GM19452 (cell line): ENCODE results near the gene TSHZ2.
"Not testable (repeated sequence)": the region's sequence is repeated elsewhere in the genome, so short reads cannot be mapped to it uniquely, and the experiment has no call there.

Experiments used
- ATAC-seq: cut with Tn5 transposase; IDR thresholded peaks from one replicate; pipeline ENCODE4 v1.9.1; 2021; ENCODE audit not compliant: unreplicated experiment

The TSHZ2 gene

DNA sequence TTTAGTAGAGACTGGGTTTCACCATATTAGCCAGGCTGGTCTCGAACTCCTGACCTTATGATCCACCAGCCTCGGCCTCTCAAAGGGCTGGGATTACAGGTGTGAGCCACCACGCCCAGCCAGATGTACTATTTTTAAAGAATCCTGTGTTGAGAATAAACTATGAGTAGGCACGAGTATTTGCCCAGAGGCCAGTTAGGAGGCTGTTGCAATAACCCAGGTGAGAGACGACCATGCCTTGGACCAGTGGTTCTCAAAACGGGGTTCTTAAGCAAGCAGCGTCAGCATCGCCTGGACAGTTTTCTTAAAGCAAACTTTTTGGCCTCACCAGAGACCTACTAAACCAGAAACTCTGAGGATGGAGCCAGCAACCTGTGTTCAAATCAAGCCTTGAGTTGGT is 362.7 kb downstream of the TSHZ2 start:
- ATAC-seq: no peak

DNA sequence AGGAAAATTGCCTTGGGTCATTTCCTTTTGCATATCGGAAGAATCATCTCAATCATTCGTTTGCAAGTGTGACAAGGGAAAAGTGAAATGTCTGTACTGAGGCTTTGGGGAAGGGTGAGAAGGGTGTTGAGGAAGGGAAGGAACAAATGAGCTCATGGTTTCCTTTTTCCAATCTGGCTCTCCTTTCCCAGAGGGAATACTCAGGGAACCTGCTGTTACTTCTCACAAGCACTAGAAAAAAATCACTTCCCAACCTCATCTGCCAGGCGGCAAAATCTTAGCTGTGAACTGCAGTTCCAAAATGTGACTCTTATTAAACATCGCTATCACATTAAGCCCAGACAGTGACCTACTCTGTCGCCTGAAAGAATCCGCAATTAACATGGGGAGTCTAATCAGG is 363.4 kb downstream of the TSHZ2 start:
- ATAC-seq: no peak

DNA sequence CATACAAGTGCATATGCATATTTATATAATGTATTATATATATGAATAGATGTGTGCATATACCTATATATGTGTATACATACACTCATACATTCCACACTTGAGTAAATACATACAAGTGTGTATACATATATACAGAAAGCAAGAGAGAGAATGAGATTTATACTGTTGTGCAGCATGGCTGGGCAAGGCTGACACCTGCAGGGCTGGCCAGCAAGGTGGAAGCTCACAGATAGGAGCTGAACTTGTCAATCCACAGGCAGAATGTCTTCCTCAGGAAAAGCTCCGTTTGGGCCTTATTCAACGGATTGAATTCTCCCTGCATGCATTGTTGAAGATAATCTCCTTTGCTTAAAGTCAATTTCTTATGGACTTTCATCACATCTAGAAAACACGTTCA is 364.7 kb downstream of the TSHZ2 start:
- no peak for ATAC-seq

DNA sequence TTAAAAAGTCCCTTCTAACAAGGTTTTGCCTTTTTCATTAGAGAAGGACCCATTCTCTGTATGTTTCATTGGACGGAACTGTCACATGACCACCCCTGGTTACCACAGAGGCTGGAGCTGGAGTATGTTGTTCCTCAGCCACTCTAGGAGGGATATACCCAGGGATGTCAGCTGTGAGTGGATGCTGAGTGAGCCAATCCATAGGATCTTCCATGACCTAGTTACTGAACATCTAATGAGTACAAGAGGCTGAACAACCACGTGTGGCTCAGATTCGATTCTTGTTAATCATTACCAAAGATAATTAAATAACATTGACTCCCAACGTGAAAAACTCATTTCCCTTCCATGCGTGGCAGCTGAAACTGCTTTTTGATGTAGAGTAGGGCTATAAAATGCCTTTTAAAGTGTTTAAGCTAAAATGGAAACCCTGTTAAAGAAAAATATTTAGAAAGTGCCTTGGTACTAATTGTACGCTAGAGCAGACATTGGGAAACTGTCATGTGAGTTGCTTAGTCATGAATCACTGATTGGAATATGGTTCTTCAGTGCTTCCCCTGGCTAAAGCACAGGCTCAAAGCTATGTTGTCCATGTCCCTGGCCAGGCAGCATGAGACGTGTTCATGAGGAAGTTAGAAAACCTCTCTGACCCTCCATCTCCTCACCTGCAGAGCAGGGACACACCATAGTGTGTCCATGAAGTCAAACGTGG is 365.4 kb downstream of the TSHZ2 start:
- no peak for ATAC-seq

DNA sequence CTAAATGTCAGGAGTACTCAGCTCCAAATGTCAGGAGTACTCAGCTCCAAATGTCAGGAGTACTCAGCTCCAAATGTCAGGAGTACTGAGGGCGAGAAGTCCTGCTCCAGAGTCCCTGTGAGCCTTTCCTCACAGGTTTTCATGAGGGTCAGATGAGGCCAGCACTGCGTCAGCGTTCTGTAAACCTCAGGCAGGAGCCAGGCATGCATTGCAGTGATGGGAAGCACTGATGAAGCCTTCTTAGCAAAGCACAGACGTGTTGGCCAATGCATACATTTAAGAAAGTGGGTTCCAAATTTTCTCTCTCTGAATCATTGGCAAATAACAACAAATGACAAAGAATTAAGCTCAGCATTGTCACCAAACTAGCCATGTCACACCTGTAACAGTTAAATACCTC is 366.6 kb downstream of the TSHZ2 start:
- no peak for ATAC-seq

DNA sequence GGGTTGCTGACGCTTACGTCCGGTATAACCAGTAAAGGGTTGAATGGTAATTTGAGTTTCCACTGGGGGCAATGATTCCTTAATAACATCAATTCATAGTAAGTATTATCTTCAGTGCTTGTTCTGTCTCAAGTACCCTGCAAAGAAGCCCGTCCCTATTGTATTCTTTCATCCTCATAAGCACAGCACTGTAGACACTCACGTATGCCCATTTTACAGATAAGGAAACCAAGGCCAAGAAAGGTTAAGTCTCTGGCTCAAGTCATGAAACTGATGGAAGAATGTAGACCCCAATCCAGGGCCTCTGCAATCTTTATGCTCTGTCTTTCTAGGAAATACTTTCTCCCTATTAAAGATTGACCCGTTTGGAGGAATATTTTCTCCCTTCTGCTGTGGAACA is 370.3 kb downstream of the TSHZ2 start:
- no peak for ATAC-seq

DNA sequence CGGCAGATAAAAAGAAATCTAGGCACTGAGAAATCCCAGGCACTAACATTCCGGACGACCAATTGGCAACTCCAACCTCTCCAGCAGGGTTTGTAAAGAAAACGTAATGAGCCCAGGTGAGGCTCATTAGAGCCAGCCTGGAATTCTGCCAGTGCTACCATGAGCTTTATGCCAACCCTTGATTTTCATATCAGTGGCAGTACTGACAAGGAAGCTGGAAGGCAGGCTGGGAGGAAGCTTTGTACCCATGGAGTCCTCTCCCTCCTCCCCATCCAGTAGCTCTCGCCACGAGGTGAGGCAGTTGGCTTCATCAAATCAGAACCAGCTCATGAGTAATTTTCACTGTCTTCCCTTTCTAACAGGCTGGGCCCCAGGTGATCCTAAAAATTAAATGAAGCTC is 371.3 kb downstream of the TSHZ2 start:
- ATAC-seq: no peak

DNA sequence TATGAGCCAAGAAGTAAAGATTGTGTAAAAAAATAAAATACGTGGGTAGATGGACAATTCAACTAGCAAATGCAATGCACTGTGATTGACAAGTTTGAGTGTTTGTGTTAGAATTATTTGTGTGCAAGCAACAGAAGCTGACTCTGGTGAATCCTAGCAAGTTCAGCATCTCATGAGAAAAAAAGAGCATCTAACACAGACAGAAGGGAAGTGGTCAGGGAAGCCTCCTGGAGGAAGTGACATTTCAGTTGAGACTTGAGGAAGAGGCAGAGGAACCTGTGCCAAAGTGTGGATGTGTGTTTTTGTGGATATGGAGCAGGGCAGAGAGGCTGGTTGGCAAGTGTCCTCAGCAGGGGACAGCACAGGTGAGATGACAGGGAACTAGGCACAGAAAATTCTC is 372.7 kb downstream of the TSHZ2 start:
- ATAC-seq: no peak

DNA sequence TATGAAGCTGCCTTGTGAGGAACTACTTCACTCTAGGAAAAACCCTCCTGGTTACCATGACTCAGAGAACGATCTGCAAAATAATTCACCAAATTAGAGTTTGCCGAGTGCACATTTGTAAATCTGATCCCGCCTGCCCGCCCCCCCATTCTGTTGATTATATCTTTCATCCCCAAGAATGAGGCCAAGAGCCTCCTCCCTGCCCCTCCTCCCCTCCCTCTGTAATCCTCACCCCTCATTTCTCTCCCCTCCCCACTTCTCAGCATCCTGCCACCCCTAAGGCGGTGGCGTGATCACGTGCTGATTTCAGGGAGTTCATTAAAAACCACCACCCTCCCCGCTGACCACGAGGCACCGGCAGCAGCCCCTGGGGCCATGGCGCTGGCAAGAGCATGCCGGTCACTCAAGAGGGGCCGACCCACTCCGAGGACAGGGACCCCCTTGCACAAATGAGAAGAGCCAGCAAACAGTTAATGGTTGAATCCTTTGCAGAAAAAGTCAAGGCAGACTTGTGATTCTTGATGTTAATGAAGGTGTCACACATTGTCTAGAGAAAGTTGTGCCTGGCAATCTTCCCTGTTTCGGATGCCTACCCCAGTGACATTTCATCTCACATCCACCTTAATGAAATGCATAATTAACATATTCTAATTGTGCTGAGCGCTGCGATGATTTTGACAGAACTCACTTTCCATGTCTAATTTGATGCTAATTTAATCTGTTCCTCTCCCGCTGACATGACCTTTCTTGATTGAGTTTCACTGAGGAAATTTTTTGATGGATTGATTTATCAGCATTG is 373.6 kb downstream of the TSHZ2 start:
- no peak for ATAC-seq

DNA sequence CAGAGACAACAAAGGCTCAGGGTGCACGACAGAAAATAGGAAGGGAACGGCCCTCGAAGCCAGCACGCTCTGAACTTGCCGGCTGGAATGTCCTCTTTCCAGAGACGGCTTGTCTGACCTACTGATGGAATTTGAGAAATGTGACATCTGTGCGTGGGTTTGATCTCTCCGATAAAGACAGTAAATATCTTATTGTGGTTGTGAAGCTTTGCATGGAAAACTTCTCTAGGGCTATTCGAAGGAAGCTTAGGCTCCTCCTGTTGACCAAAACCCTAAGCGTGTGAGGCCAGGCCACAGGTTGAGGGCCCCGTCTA is 374.1 kb downstream of the TSHZ2 start:
- ATAC-seq: no peak

DNA sequence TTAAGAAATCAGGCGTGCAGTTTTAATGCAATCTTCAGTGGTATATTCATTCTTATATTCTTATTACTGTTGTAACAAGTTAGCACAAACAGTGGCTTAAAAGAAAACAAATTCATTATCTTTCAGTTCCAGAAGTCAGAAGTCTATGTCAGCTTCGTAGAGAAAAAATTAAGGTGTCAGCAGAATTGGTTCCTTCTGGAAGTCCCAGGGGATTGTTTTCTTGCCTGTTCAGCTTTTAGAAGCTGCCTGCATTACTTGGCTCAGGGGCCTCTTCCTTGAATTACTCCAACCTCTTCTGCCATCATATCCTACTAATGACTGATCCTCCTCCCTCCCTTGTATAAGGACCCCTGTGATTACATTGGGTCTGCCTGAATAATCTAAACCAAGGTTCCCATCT is 377.6 kb downstream of the TSHZ2 start:
- ATAC-seq: no peak

DNA sequence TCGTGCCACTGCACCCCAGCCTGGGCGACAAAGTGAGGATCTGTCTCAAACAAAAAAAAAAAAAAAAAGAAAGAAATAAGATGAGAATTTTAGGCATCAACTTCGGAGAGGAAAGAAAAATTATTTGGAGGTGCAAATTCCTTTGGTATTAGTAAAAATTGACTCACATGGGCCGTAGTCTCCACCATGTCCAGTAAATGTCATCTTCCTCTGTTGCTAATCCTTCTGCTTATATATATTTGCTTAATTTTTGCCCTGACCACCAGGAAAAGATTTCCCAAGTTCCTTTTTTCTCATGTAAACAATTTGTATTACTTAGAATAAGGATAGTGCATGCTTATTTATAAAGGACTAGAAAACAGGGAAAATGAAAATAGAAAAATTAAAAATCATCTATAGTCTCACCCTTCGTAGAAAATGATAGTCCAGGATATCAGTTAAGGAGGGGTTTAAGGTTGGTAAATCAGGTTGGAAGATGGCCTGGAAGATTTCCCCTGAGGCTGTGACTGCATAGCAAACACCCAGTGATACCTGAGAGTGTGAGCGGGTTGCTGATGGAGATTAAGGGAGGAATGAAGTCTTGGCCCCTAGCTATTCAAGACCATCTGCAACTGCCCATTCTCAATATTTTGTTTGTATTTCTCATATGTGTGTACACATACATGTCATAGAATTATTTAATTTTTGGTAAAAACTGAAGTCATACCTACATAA is 380.7 kb downstream of the TSHZ2 start:
- ATAC-seq: no peak

DNA sequence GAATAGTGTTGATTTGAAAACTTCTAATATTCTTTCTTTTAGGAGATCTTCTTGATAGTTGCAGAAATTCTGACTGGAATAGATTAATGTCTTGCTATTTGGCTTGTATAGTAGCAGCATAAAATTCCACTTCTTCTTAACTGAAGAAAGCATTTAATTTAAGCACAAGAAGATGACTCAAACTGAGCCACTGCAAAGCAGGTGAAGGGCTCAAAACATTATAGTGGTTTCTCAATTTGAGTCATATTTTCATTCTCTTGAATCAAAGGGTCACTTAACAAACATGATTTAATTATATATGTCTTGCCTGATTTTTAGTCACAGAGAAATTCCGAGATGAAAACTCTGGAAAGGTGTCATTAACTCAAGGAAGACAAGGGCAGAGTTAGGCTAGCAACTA is 382.2 kb downstream of the TSHZ2 start:
- no peak for ATAC-seq

DNA sequence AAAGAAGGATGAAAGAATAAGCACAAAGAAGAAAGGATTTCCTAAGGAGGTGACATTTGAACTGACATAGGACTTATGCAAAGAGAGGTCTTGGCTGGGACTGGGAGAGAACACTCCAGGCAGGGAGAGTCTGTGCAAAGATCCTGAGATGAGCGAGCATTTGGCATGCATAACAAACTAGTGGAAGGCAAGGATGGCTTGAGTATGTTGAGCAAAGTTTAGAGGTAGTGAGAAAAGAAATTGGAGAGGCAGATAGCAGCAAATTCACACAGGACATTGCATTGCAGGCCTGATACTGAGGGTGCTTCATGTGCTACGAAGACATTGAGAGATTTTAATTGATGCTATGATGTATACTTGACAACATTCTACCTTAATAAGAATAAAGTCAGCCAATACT is 383.6 kb downstream of the TSHZ2 start:
- ATAC-seq: no peak

DNA sequence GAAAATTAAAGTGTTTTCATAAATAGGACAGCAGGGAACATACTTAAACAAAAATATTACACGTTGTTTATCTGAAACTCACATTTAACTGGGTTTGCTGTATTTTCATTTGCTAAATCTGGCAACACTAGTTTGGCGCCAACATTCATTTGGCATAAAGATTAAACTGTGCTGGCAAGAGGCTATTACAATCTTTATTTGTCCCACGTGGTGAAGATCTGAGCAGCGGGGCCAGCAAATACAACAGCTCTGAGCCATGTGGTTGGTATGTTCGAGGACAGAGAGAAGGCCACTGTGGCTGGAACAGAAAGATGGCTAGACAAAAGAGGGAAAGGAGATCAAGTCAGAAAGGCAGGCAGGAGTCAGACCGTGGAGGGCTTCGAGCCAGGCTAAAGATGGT is 387.3 kb downstream of the TSHZ2 start:
- no peak for ATAC-seq

DNA sequence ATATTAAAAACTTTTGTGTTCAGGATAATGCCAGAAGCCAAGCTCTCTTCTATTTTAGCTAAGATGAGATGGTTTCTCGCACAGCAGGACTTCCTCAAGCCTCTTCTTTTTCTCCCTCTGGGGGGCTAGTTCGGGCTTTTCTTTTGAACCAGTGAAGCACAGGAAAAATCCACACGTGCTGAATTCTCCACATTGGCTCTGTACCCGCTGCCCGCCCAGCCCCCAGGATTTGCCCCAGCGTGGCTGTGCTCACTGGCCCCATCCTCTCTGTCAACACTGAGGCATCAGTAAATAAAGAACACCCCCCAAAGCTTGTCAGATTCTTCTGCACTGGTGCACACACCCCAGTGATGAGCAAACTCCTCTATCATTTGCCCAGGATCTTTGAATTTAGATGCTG is 388.7 kb downstream of the TSHZ2 start:
- ATAC-seq: no peak

DNA sequence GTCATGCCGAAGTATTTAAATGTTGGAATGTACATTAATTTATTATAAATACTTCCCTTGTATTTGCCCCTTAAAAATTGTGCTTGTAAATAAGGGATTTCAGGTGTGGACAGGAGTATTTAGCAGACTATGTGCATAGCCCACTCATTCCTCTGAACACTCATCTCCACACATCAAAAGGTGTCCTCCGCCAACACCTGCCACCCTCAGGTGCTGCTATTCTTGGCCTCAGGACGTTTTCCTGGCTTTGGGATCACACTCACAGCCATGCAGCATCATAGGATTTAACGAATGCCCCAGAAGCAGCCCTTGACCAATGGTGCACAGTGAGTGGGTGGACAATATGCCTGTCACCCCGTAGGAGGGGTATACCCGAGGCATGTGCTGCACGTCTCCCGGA is 390.6 kb downstream of the TSHZ2 start:
- no peak for ATAC-seq

DNA sequence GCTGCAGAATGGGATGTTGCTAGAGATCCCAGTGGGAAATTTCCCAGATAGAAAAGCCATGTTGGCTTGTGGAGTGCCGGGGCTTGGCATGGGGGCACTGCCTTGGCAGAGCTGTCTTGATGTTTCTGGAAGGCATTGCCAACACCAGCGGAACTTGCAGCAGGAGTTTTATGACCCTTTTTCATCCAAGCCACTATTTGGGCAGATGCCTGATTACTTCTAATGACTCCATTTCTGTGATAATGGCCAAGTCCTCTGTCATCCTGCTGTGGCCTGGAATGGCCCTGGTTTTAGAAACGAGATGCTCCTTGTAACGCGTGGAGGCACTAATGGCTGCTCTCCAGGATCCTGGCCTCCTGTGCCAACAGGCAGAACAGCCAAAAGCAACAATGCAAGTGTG is 392.5 kb downstream of the TSHZ2 start:
- no peak for ATAC-seq

DNA sequence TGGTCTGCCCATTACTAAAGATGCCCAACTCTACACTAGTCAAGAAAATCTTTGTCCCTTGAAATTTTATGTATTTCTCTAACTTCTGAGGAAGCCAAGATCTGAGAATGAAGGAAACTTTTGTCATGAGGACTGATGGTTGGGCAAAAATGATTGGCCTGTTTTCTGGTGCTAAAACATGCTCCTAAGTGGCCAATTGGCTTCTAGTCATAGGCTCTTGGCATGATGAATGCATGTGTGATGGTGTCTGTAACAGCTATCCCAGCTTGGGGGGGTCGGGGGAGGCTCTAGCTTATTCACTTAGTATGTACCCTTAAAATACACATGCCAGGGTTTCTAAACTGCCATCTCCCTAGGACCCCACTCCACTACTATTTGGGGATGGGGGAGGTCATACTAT is 392.9 kb downstream of the TSHZ2 start:
- no peak for ATAC-seq

DNA sequence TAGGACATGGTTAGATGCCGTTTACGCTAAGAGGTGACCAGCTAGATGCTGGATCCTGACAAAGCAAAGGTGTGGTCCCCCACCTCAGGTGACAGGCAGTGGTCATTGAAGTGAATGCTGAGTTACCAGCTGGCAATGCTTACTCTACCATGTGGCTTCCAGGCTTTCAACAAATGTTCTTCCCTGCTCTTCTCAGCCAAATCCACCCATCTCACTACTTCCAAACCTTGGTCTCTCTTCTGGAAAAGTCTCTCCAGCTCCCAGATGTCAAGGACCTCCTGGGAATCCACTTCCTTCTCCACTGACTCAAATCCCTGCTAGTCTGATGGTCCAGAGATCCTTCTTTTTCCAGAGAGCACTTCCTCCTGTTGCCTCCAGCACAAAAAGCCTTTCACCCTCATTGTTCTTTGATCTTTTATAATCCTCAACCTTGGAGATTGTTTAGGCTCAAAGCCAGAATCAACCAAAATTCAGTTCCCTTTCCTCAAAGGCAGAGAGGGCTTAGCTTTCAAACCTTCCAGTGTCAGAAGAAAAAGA is 393.4 kb downstream of the TSHZ2 start:
- ATAC-seq: no peak

DNA sequence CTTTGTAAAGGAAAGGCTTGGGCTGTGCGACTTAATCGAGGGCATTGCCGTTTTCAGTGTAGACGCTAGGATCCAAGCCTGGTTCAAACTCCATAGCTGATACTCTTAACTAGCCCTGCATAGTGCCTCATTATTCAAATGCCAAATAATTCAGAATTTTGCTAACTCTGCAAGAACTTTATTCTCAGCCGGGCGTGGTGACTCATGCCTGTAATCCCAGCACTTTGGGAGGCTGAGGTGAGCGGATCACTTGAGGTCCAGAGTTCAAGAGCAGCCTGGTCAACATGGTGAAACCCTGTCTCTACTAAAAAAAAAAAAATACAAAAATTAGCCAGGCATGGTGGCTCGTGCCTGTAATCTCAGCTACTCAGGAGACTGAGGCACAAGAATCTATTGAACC is 394.8 kb downstream of the TSHZ2 start:
- not testable (repeated sequence) for ATAC-seq

DNA sequence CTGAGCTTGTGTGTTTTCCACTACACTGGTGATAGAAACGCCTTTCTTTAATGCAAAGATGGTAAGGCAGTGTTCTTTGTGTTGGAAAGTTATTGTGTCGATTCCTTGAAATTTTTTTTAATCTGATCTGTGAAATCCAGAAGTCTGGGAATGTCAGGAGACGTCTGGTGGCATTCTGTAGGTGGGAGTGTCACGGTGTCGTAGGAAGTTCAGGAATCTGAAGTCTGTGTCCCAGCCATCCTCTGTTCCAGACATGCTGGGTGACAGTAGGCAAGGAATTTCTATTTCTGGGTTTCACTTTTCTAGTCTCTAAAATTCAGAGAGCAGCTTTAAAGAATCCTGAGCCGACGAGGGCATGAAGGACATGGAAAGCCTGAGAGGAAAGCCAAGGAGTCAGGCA is 397.7 kb downstream of the TSHZ2 start:
- no peak for ATAC-seq
